ENCODE measurements around the gene IFITM10.

IFITM10 gene

GRCh38 chr11:1750481-1750839 lies at the start of gene IFITM10:
Gene IFITM10 (minus strand): TSS chr11:1750595. CDS start chr11:1750442, 153 bp downstream.
- Histone ChIP-seq H3K9me3 (ENCODE audit: control insufficient read depth in 1 of 2, low read length in 2 of 2) (peaks cover 4 to 7% of the 10 kb centered on the region in 2 donors), H3K4me1 (ENCODE audit: control insufficient read depth in 1 of 2, insufficient read depth in 2 of 2, low read length in 2 of 2) (peaks cover 0 to 4% of the 10 kb centered on the region in 2 donors), H3K9ac (ENCODE audit: low read depth in 1 of 2, low read length in 2 of 2) (peak within 1 kb of the TSS in 1 of 2 donors; percentile 12), H3K27me3 (ENCODE audit: control insufficient read depth in 1 of 2, insufficient read depth in 2 of 2, low read length in 2 of 2) (peaks cover 0 to 2% of the 10 kb centered on the region in 2 donors), H3K36me3 (ENCODE audit: control insufficient read depth in 1 of 2, insufficient read depth in 2 of 2, low read length in 2 of 2) (peaks cover 19 to 34% of the 10 kb centered on the region in 2 donors), H3K27ac (ENCODE audit: low read depth, low read length) (peak within 1 kb of the TSS; percentile 18), H3K4me3 (ENCODE audit: low read depth in 1 of 2, low read length in 2 of 2) (peak within 1 kb of the TSS in 1 of 2 donors; percentile 28)

DNA sequence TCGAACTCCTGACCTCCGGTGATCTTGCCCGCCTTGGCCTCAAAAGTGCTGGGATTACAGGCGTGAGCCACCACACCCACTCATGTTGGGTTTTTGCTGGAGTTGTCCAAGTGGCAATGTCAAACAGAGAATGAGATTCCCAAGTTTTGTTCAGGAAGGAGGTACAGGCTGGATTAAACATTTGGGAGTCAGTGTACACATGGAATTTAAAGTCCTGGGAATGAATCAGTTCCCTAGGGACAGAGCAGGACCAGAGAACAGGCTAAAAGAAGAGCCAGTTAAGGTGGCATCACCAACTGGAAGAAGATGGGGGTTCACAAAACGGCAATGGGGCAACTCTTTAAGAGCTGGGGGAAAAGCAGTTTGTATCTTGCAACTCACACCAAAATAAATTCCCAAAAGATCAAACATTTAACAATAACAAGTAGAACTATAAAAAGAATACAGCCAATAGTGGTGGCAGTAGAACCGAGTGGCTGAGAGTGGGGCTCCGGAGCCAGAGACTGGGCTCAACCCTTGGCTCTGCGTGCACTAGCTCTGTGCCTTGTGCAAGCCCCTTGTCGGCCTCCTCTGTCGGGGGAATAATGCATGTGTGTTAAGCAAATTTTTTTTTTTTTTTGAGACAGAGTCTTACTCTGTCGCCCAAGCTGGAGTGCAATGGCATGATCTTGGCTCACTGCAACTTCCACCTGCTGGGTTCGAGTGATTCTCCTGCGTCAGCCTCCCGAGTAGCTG lies 47.2 kb upstream of the IFITM10 start:
- Histone ChIP-seq H3K9ac (ENCODE audit: low read depth in 1 of 2, low read length in 2 of 2) (no peak overlapping the region), H3K27ac (ENCODE audit: low read depth, low read length) (no peak overlapping the region), H3K4me3 (ENCODE audit: low read depth in 1 of 2, low read length in 2 of 2) (no peak overlapping the region), H3K36me3 (ENCODE audit: control insufficient read depth in 1 of 2, insufficient read depth in 2 of 2, low read length in 2 of 2) (no peaks in the 10 kb centered on the region), H3K9me3 (ENCODE audit: control insufficient read depth in 1 of 2, low read length in 2 of 2) (no peaks in the 10 kb centered on the region), H3K27me3 (ENCODE audit: control insufficient read depth in 1 of 2, insufficient read depth in 2 of 2, low read length in 2 of 2) (peaks cover 0 to 5% of the 10 kb centered on the region in 2 donors), H3K4me1 (ENCODE audit: control insufficient read depth in 1 of 2, insufficient read depth in 2 of 2, low read length in 2 of 2) (no peaks in the 10 kb centered on the region)

DNA sequence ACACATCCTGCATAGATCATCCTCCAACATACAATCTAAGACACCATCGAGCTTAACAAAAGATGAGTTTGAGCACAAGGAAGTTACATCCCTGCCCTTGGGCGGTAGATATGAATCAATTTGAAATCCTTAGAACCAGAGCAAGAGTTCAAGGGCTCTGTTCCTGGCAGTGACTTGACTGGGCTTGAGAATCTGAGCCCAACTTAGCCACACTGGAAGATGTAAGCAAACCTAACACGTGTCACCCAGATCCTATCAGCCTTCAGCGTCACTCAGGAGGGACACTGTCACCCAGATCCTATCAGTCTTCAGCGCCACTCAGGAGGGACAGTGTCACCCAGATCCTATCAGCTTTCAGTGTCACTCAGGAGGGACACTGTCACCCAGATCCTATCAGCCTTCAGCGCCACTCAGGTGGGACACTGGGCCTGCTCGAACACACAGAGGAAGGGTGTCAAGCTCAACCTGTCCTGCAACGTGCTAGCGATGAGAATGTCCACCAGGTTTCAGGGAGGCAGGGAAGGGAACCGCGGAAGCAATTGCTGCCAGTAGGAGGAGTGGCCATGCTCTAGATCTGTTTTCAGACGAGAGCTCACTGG lies 46.1 kb upstream of the IFITM10 start:
- Histone ChIP-seq H3K4me3 (ENCODE audit: low read depth in 1 of 2, low read length in 2 of 2) (no peak overlapping the region), H3K36me3 (ENCODE audit: control insufficient read depth in 1 of 2, insufficient read depth in 2 of 2, low read length in 2 of 2) (no peaks in the 10 kb centered on the region), H3K27ac (ENCODE audit: low read depth, low read length) (no peak overlapping the region), H3K27me3 (ENCODE audit: control insufficient read depth in 1 of 2, insufficient read depth in 2 of 2, low read length in 2 of 2) (peaks cover 0 to 5% of the 10 kb centered on the region in 2 donors), H3K9me3 (ENCODE audit: control insufficient read depth in 1 of 2, low read length in 2 of 2) (no peaks in the 10 kb centered on the region), H3K4me1 (ENCODE audit: control insufficient read depth in 1 of 2, insufficient read depth in 2 of 2, low read length in 2 of 2) (no peaks in the 10 kb centered on the region), H3K9ac (ENCODE audit: low read depth in 1 of 2, low read length in 2 of 2) (no peak overlapping the region)

- H3K4me1 ChIP-seq (ENCODE audit: control insufficient read depth in 1 of 2, insufficient read depth in 2 of 2, low read length in 2 of 2), result no peaks in the 10 kb centered on the region
- no peak overlapping the region for H3K9ac ChIP-seq (ENCODE audit: low read depth in 1 of 2, low read length in 2 of 2)
- no peaks in the 10 kb centered on the region for H3K36me3 ChIP-seq (ENCODE audit: control insufficient read depth in 1 of 2, insufficient read depth in 2 of 2, low read length in 2 of 2)
- H3K9me3 ChIP-seq (ENCODE audit: control insufficient read depth in 1 of 2, low read length in 2 of 2), result no peaks in the 10 kb centered on the region
- no peak overlapping the region for H3K4me3 ChIP-seq (ENCODE audit: low read depth in 1 of 2, low read length in 2 of 2)
- H3K27ac ChIP-seq (ENCODE audit: low read depth, low read length), result no peak overlapping the region
- H3K27me3 ChIP-seq (ENCODE audit: control insufficient read depth in 1 of 2, insufficient read depth in 2 of 2, low read length in 2 of 2), result peaks cover 0 to 5% of the 10 kb centered on the region in 2 donors
Measured at GRCh38 chr11:1793081-1793480, 42.7 kb upstream of the IFITM10 start.

- Histone ChIP-seq H3K4me1 (ENCODE audit: control insufficient read depth in 1 of 2, insufficient read depth in 2 of 2, low read length in 2 of 2) (no peaks in the 10 kb centered on the region), H3K9ac (ENCODE audit: low read depth in 1 of 2, low read length in 2 of 2) (no peak overlapping the region), H3K9me3 (ENCODE audit: control insufficient read depth in 1 of 2, low read length in 2 of 2) (no peaks in the 10 kb centered on the region), H3K27ac (ENCODE audit: low read depth, low read length) (no peak overlapping the region), H3K4me3 (ENCODE audit: low read depth in 1 of 2, low read length in 2 of 2) (no peak overlapping the region), H3K36me3 (ENCODE audit: control insufficient read depth in 1 of 2, insufficient read depth in 2 of 2, low read length in 2 of 2) (no peaks in the 10 kb centered on the region), H3K27me3 (ENCODE audit: control insufficient read depth in 1 of 2, insufficient read depth in 2 of 2, low read length in 2 of 2) (peaks cover 0 to 5% of the 10 kb centered on the region in 2 donors)
Measured at GRCh38 chr11:1792461-1792860, 42.1 kb upstream of the IFITM10 start.

GRCh38 chr11:1791912-1792311 lies 41.5 kb upstream of the IFITM10 start:
- no peak overlapping the region for H3K9ac ChIP-seq (ENCODE audit: low read depth in 1 of 2, low read length in 2 of 2)
- H3K4me1 ChIP-seq (ENCODE audit: control insufficient read depth in 1 of 2, insufficient read depth in 2 of 2, low read length in 2 of 2), result no peaks in the 10 kb centered on the region
- H3K27me3 ChIP-seq (ENCODE audit: control insufficient read depth in 1 of 2, insufficient read depth in 2 of 2, low read length in 2 of 2), result peaks cover 0 to 5% of the 10 kb centered on the region in 2 donors
- H3K27ac ChIP-seq (ENCODE audit: low read depth, low read length), result no peak overlapping the region
- no peaks in the 10 kb centered on the region for H3K9me3 ChIP-seq (ENCODE audit: control insufficient read depth in 1 of 2, low read length in 2 of 2)
- no peaks in the 10 kb centered on the region for H3K36me3 ChIP-seq (ENCODE audit: control insufficient read depth in 1 of 2, insufficient read depth in 2 of 2, low read length in 2 of 2)
- no peak overlapping the region for H3K4me3 ChIP-seq (ENCODE audit: low read depth in 1 of 2, low read length in 2 of 2)

DNA sequence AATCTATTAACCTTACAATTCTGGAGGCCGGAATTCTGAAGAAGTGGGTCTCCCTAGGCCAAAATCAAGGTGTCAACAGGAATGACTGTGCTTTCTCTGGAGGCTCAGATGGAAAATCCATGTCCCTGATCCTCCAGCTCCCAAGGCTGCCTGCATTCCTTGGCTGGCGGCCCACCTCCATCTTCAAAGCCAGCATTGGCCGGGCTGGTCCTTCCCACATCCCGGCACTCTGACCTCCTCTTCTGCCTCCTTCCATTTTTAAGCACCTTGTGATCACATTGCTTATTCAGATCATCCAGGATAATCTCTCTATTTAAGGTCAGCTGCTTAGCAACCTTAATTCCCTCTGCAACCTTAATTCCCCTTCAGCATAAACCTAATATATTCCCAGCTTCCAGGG lies 36.1 kb upstream of the IFITM10 start:
- Histone ChIP-seq H3K27ac (ENCODE audit: low read depth, low read length) (no peak overlapping the region), H3K36me3 (ENCODE audit: control insufficient read depth in 1 of 2, insufficient read depth in 2 of 2, low read length in 2 of 2) (no peaks in the 10 kb centered on the region), H3K9ac (ENCODE audit: low read depth in 1 of 2, low read length in 2 of 2) (no peak overlapping the region), H3K9me3 (ENCODE audit: control insufficient read depth in 1 of 2, low read length in 2 of 2) (no peaks in the 10 kb centered on the region), H3K27me3 (ENCODE audit: control insufficient read depth in 1 of 2, insufficient read depth in 2 of 2, low read length in 2 of 2) (peaks cover 0 to under 1% of the 10 kb centered on the region in 2 donors), H3K4me3 (ENCODE audit: low read depth in 1 of 2, low read length in 2 of 2) (no peak overlapping the region), H3K4me1 (ENCODE audit: control insufficient read depth in 1 of 2, insufficient read depth in 2 of 2, low read length in 2 of 2) (peaks cover 2 to 6% of the 10 kb centered on the region in 2 donors)

DNA sequence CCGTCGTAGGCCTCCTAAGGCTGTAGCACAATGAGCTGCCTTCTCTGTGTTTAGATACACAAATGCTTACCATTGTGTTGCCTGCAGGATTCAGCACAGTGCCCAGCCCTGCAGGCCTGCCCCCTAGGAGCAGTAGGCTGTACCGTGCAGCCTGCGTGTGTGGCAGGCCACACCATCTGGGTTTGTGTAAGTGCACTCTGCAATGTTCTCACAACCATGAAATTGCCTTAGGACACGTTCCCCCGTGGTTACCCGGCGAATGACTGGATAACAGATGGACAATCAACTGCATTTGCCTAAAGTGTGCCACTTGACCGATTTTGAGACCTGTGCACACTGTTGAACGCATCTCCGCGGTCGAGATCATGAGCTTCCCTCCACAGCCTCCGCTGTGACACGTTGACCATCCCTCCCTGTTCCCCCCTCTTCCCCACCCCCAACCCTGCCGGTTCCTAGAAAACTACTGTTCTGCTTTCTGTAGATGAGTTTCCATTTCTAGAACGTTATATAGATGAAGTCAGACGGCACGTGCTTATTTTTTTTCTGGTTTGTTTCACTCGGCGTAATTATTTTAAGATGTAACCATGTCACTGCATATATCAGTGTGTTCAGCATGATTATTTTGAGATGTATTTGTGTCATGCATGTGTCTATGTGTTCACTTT lies 35.5 kb upstream of the IFITM10 start:
- Histone ChIP-seq H3K27ac (ENCODE audit: low read depth, low read length) (no peak overlapping the region), H3K9me3 (ENCODE audit: control insufficient read depth in 1 of 2, low read length in 2 of 2) (no peaks in the 10 kb centered on the region), H3K4me1 (ENCODE audit: control insufficient read depth in 1 of 2, insufficient read depth in 2 of 2, low read length in 2 of 2) (peaks cover 5 to 6% of the 10 kb centered on the region in 2 donors), H3K4me3 (ENCODE audit: low read depth in 1 of 2, low read length in 2 of 2) (no peak overlapping the region), H3K9ac (ENCODE audit: low read depth in 1 of 2, low read length in 2 of 2) (no peak overlapping the region), H3K27me3 (ENCODE audit: control insufficient read depth in 1 of 2, insufficient read depth in 2 of 2, low read length in 2 of 2) (peaks cover 0 to 4% of the 10 kb centered on the region in 2 donors), H3K36me3 (ENCODE audit: control insufficient read depth in 1 of 2, insufficient read depth in 2 of 2, low read length in 2 of 2) (no peaks in the 10 kb centered on the region)

DNA sequence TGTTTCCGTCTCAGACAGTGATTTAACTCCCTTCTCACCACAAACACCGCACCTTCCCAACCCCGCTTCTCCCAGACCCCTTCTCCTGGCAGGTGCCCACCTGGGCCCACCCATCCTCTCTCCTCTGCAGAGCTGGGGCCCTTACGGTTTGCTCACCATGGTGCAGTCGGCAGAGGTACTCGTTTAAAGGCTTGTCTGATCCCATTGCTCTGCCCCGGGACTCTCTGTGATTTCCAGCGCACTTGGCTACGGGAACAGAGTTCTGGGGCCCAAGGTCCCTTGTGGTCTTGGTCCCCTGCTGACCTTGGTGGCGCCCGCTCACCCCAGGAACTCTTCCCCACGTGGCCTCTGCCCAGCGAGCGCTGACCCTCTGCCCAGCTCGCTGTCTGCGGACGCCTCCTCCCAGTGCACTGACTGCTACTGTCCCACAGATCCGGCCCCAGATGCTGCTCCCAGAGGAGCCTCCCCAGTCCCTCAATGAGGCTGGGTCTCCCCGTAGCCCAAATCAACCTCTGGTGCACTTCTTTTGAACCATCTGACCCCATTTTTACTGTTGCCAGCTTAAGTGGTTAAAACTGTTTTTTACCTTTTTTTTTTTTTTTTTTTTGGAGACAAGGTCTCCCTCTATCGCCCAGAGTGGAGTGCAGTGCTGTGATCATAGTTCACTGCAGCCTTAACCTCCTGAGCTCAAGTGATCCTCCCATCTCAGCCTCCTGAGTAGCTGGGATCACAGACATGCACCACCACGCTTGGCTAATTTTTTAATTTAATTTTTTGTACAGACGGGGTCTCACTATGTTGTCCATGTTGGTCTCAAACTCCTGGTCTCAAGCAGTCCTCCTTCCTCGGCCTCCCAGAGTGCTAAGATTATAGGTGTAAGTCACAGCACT lies 34.6 kb upstream of the IFITM10 start:
- Histone ChIP-seq H3K27me3 (ENCODE audit: control insufficient read depth in 1 of 2, insufficient read depth in 2 of 2, low read length in 2 of 2) (peaks cover 0 to 4% of the 10 kb centered on the region in 2 donors), H3K9ac (ENCODE audit: low read depth in 1 of 2, low read length in 2 of 2) (no peak overlapping the region), H3K4me3 (ENCODE audit: low read depth in 1 of 2, low read length in 2 of 2) (no peak overlapping the region), H3K4me1 (ENCODE audit: control insufficient read depth in 1 of 2, insufficient read depth in 2 of 2, low read length in 2 of 2) (peaks cover 5 to 6% of the 10 kb centered on the region in 2 donors), H3K27ac (ENCODE audit: low read depth, low read length) (no peak overlapping the region), H3K9me3 (ENCODE audit: control insufficient read depth in 1 of 2, low read length in 2 of 2) (no peaks in the 10 kb centered on the region), H3K36me3 (ENCODE audit: control insufficient read depth in 1 of 2, insufficient read depth in 2 of 2, low read length in 2 of 2) (no peaks in the 10 kb centered on the region)

Data from duodenal mucosa (tissue), 2 donors.